ENCODE results near the gene P3H3. TPM values are rescaled to one million over a fixed set of nuclear protein-coding genes. Genes with fewer than 3 reads are reported as not detected.
"Not testable (repeated sequence)": the region's sequence is repeated elsewhere in the genome, so short reads cannot be mapped to it uniquely, and the experiment has no call there.

P3H3 gene
- total RNA-seq, 1 donor from 2014 or later, result 1.9 TPM

GRCh38 chr12:6863586-6864321 is 35.5 kb downstream of the P3H3 start:
- intact Hi-C loops (cut with micrococcal nuclease), result no loop called here

- intact Hi-C loops (cut with micrococcal nuclease), result not testable (repeated sequence)
Measured at GRCh38 chr12:6865307-6865706, 37.1 kb downstream of the P3H3 start.

GRCh38 chr12:6866163-6866919 is 38.1 kb downstream of the P3H3 start:
- intact Hi-C loops (cut with micrococcal nuclease), result no loop called here

- intact Hi-C loops (cut with micrococcal nuclease), result loop anchor here (1.0 kb wide), 2 partner anchors 15 to 114 kb away; partner anchors contain the start of genes MLF2 and USP5
Measured at GRCh38 chr12:6866920-6867412, 38.8 kb downstream of the P3H3 start.

GRCh38 chr12:6867413-6868210 is 39.4 kb downstream of the P3H3 start, which contains the start of gene TPI1:
Gene TPI1 (plus strand): TSS chr12:6867531. CDS start chr12:6867567, 36 bp downstream.
- intact Hi-C loops (cut with micrococcal nuclease), result loop anchor here (1.0 kb wide), 2 partner anchors 15 to 114 kb away; partner anchors contain the start of genes MLF2 and USP5

- intact Hi-C loops (cut with micrococcal nuclease), result loop anchor here (1.0 kb wide), 8 partner anchors 23 to 320 kb away; partner anchors contain the start of genes C12orf57, C1R and LRRC23
Measured at GRCh38 chr12:6868211-6869048, 40.2 kb downstream of the P3H3 start.

- intact Hi-C loops (cut with micrococcal nuclease), result loop anchor here (1.0 to 5.0 kb wide), 9 partner anchors 22 to 1163 kb away; partner anchors contain the start of genes C12orf57, C1R, FOXJ2 and LRRC23
Measured at GRCh38 chr12:6869049-6870021, 41.1 kb downstream of the P3H3 start.

GRCh38 chr12:6870304-6870703 is 42.1 kb downstream of the P3H3 start:
- intact Hi-C loops (cut with micrococcal nuclease), result loop anchor here (5.0 kb wide), 1 partner anchor 1162 kb away; the partner anchor contains the start of gene FOXJ2

- intact Hi-C loops (cut with micrococcal nuclease), result loop anchor here (5.0 kb wide), 1 partner anchor 1161 kb away; the partner anchor contains the start of gene FOXJ2
Measured at GRCh38 chr12:6871052-6871957, 43.1 kb downstream of the P3H3 start.

- intact Hi-C loops (cut with micrococcal nuclease), result loop anchor here (1.0 to 5.0 kb wide), 14 partner anchors 19 to 1370 kb away; partner anchors contain the start of genes CHD4, EMG1, ENO2 and FOXJ2
Measured at GRCh38 chr12:6872073-6873048, 44.2 kb downstream of the P3H3 start.

GRCh38 chr12:6873094-6874014 is 45.1 kb downstream of the P3H3 start, which contains the start of gene SPSB2:
Gene SPSB2 (minus strand): TSS chr12:6873303. CDS start chr12:6872901, 402 bp downstream.
- intact Hi-C loops (cut with micrococcal nuclease), result loop anchor here (1.0 to 5.0 kb wide), 13 partner anchors 18 to 1369 kb away; partner anchors contain the start of genes CHD4, EMG1, ENO2 and FOXJ2

GRCh38 chr12:6874015-6874368 is 45.8 kb downstream of the P3H3 start:
- intact Hi-C loops (cut with micrococcal nuclease), result loop anchor here (5.0 kb wide), 1 partner anchor 1158 kb away; the partner anchor contains the start of gene FOXJ2

GRCh38 chr12:6879824-6880223 is 51.6 kb downstream of the P3H3 start:
- intact Hi-C loops (cut with micrococcal nuclease), result not testable (repeated sequence)

- intact Hi-C loops (cut with micrococcal nuclease), result no loop called here
Measured at GRCh38 chr12:6883252-6883651, 55.0 kb downstream of the P3H3 start.

GRCh38 chr12:6883683-6884082 is 55.5 kb downstream of the P3H3 start:
- intact Hi-C loops (cut with micrococcal nuclease), result no loop called here
